ENCODE results near the gene PACS2.

Gene PACS2

DNA sequence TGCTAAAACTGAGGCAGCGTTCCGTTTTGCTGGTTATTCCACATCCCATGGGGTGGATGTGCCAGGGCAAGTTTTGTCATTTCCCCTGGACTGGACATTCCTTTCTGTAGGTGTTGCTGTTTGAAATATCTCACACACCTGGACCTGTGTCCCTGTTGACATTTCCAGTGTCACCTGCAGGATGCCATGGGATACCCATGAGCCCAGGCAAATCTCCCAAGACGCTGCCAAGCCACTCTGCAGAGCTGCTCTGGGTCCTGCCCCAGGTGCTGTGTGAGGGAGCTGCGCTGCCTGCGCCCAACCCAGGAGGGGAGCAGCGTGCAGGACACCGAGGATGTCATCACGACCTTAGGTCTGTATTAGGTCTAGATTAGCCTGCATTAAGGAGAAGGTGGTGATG lies 5.2 kb upstream of the PACS2 start:
- DNase-seq (ENCODE audit: low read depth) = no peak
- H3K4me3 ChIP-seq (ENCODE audit: low read length) = no peak overlapping the region
- TF ChIP-seq, protein P1, sequence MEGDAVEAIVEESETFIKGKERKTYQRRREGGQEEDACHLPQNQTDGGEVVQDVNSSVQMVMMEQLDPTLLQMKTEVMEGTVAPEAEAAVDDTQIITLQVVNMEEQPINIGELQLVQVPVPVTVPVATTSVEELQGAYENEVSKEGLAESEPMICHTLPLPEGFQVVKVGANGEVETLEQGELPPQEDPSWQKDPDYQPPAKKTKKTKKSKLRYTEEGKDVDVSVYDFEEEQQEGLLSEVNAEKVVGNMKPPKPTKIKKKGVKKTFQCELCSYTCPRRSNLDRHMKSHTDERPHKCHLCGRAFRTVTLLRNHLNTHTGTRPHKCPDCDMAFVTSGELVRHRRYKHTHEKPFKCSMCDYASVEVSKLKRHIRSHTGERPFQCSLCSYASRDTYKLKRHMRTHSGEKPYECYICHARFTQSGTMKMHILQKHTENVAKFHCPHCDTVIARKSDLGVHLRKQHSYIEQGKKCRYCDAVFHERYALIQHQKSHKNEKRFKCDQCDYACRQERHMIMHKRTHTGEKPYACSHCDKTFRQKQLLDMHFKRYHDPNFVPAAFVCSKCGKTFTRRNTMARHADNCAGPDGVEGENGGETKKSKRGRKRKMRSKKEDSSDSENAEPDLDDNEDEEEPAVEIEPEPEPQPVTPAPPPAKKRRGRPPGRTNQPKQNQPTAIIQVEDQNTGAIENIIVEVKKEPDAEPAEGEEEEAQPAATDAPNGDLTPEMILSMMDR (conservative IDR thresholded peaks at IDR 0.05; ENCODE audit: low read depth, low read length) = no peak

GRCh38 chr14:105311838-105312237 lies 2.7 kb upstream of the PACS2 start:
- TF ChIP-seq, protein P1 (conservative IDR thresholded peaks at IDR 0.05; ENCODE audit: low read depth, low read length) = no peak
- no peak overlapping the region for H3K4me3 ChIP-seq (ENCODE audit: low read length)
- no peak for DNase-seq (ENCODE audit: low read depth)

DNA sequence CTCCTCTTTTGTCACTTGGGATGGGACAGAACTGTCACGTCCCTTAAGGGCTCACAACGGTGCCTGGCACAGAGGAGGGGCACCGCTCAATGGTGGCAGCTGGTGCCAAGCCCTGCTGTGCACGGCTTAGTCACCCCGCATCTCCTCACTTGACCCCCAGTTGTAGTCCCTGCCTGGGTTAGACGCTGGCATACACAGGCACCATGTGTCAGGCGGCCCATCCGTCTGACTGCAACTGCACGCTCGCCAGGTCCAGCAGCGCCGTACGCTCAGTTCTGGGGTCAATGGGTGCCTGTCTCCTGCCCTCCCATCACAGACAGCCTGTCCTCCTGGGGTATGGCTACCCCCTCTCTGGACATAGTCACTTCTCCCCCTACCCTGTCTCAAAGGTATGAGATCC lies 1.6 kb upstream of the PACS2 start:
- no peak for DNase-seq (ENCODE audit: low read depth)

GRCh38 chr14:105313381-105314286 lies 914 bp upstream of the PACS2 start:
- DNase-seq (ENCODE audit: low read depth) = no peak
- peak overlapping the region; percentile 51 for H3K4me3 ChIP-seq (ENCODE audit: low read length)
- TF ChIP-seq, protein P1 (conservative IDR thresholded peaks at IDR 0.05; ENCODE audit: low read depth, low read length) = no peak

More for the DNA sequence above, 1.6 kb upstream of the PACS2 start:
- TF ChIP-seq, protein P1 (conservative IDR thresholded peaks at IDR 0.05; ENCODE audit: low read depth, low read length) = no peak
- no peak overlapping the region for H3K4me3 ChIP-seq (ENCODE audit: low read length)

GRCh38 chr14:105315211-105315721 lies 718 bp downstream of the PACS2 start:
- TF ChIP-seq, protein P1 (conservative IDR thresholded peaks at IDR 0.05; ENCODE audit: low read depth, low read length) = no peak
- no peak for DNase-seq (ENCODE audit: low read depth)
- H3K4me3 ChIP-seq (ENCODE audit: low read length) = peak overlapping the region; percentile 66

- peak overlapping the region; percentile 66 for H3K4me3 ChIP-seq (ENCODE audit: low read length)
- DNase-seq (ENCODE audit: low read depth) = no peak
Measured at GRCh38 chr14:105315941-105316576, 1.5 kb downstream of the PACS2 start.

More at GRCh38 chr14:105315941-105316576, 1.5 kb downstream of the PACS2 start:
- TF ChIP-seq, protein P1 (conservative IDR thresholded peaks at IDR 0.05; ENCODE audit: low read depth, low read length) = no peak

All from retinal pigment epithelial cell (primary cell).